HEK293 (cell line): ENCODE results near the gene CALHM3.

ENCODE experiments used
- CTCF ChIA-PET: fragments of 350-600 bp; formaldehyde crosslinking; extraction: SDS; loops from one replicate; lab custom pipeline; 2021; ENCODE audit warnings: antibody characterized with exemption; lab: Yijun Ruan, JAX
- POLR2A ChIA-PET: fragments of 300-600 bp; formaldehyde crosslinking; extraction: SDS; loops from one replicate; lab custom pipeline; 2020; ENCODE audit warnings: antibody characterized with exemption, inconsistent platforms; lab: Yijun Ruan, JAX
- H3K27ac ChIP-seq: fragments of 200-500 bp; sonication (Bioruptor generic); 2 replicates; pipeline ENCODE4 v1.5.1; 2014; ENCODE audit warnings: low read depth, low read length, control low read depth, inconsistent platforms; ENCODE audit errors: extremely low read depth
- H3K36me3 ChIP-seq, 2 experiments: fragments of 200-500 bp in 1 of 2; sonication (Bioruptor generic) in 1 of 2; 1 replicate in 1 of 2; 2 replicates in 1 of 2; pipeline ENCODE4 v1.5.1; 2014 to 2017; ENCODE audit warnings: inconsistent platforms in 2 of 2, low read length in 2 of 2; ENCODE audit not compliant: control insufficient read depth in 2 of 2, insufficient read depth in 1 of 2
- H3K4me1 ChIP-seq: fragments of 200-500 bp; sonication (Bioruptor generic); 2 replicates; pipeline ENCODE4 v1.5.1; 2014; ENCODE audit warnings: mild to moderate bottlenecking, low read length, inconsistent platforms; ENCODE audit not compliant: control insufficient read depth, insufficient read depth
- H3K4me3 ChIP-seq: 2 replicates; pipeline ENCODE4 v1.5.1; 2011; ENCODE audit warnings: low read depth, mild to moderate bottlenecking, control low read depth, low read length, moderate library complexity
- H3K9me3 ChIP-seq: fragments of 200-500 bp; sonication (Bioruptor generic); 2 replicates; pipeline ENCODE4 v1.5.1; 2014; ENCODE audit warnings: low read depth, low read length, inconsistent platforms; ENCODE audit not compliant: control insufficient read depth, insufficient read depth
- ATF2 ChIP-seq: fragments of 450-650 bp; formaldehyde crosslinking; IDR thresholded peaks from 2 replicates; pipeline ENCODE4 v1.5.1; 2016; ENCODE audit warnings: missing biosample characterization, missing genetic modification characterization, low read depth
- EGR2 ChIP-seq: fragments of 450-650 bp; formaldehyde crosslinking; IDR thresholded peaks from 2 replicates; pipeline ENCODE4 v1.5.1; 2016; ENCODE audit warnings: low read depth, missing biosample characterization, missing genetic modification characterization
- GLI4 ChIP-seq: fragments of 450-650 bp; formaldehyde crosslinking; IDR thresholded peaks from 2 replicates; pipeline ENCODE4 v1.5.1; 2016; ENCODE audit warnings: missing biosample characterization, missing genetic modification characterization
- GLIS2 ChIP-seq: fragments of 450-650 bp; formaldehyde crosslinking; IDR thresholded peaks from 2 replicates; pipeline ENCODE4 v1.5.1; 2016; ENCODE audit warnings: missing biosample characterization, missing genetic modification characterization
- RBAK ChIP-seq: fragments of 450-650 bp; formaldehyde crosslinking; IDR thresholded peaks from 2 replicates; pipeline ENCODE4 v1.5.1; 2016; ENCODE audit warnings: missing biosample characterization, missing genetic modification characterization
- ZBTB7A ChIP-seq: fragments of 450-650 bp; formaldehyde crosslinking; IDR thresholded peaks from 2 replicates; pipeline ENCODE4 v1.5.1; 2016; ENCODE audit warnings: low read depth, missing biosample characterization, missing genetic modification characterization
- ZBTB8A ChIP-seq: fragments of 450-650 bp; formaldehyde crosslinking; IDR thresholded peaks from 2 replicates; pipeline ENCODE4 v1.5.1; 2016; ENCODE audit warnings: missing biosample characterization, missing genetic modification characterization
- ZFHX2 ChIP-seq: fragments of 450-650 bp; formaldehyde crosslinking; conservative IDR thresholded peaks from 2 replicates; pipeline ENCODE4 v1.5.1; 2016; ENCODE audit warnings: missing biosample characterization, missing genetic modification characterization
- ZFP3 ChIP-seq: fragments of 450-650 bp; formaldehyde crosslinking; IDR thresholded peaks from 2 replicates; pipeline ENCODE4 v1.5.1; 2016; ENCODE audit warnings: low read depth, missing biosample characterization, missing genetic modification characterization
- ZFP37 ChIP-seq: fragments of 450-650 bp; formaldehyde crosslinking; IDR thresholded peaks from 2 replicates; pipeline ENCODE4 v1.5.1; 2016; ENCODE audit warnings: missing biosample characterization, missing genetic modification characterization
- ZNF18 ChIP-seq: fragments of 450-650 bp; formaldehyde crosslinking; IDR thresholded peaks from 2 replicates; pipeline ENCODE4 v1.5.1; 2016; ENCODE audit warnings: missing biosample characterization, missing genetic modification characterization
- ZNF184 ChIP-seq: fragments of 450-650 bp; IDR thresholded peaks from 2 replicates; pipeline ENCODE4 v1.5.1; 2018; ENCODE audit warnings: missing biosample characterization, mild to moderate bottlenecking, missing genetic modification characterization
- ZNF223 ChIP-seq: fragments of 450-650 bp; formaldehyde crosslinking; IDR thresholded peaks from 2 replicates; pipeline ENCODE4 v1.5.1; 2016; ENCODE audit warnings: missing biosample characterization, missing genetic modification characterization
- ZNF23 ChIP-seq: fragments of 450-650 bp; formaldehyde crosslinking; IDR thresholded peaks from 2 replicates; pipeline ENCODE4 v1.5.1; 2016; ENCODE audit warnings: missing biosample characterization, missing genetic modification characterization, borderline replicate concordance
- ZNF335 ChIP-seq: fragments of 450-650 bp; formaldehyde crosslinking; conservative IDR thresholded peaks from 2 replicates; pipeline ENCODE4 v1.5.1; 2016; ENCODE audit warnings: missing biosample characterization, missing genetic modification characterization
- ZNF354C ChIP-seq: fragments of 450-650 bp; formaldehyde crosslinking; IDR thresholded peaks from 2 replicates; pipeline ENCODE4 v1.5.1; 2016; ENCODE audit warnings: missing biosample characterization, missing genetic modification characterization, low read depth, borderline replicate concordance
- ZNF37A ChIP-seq: fragments of 450-650 bp; IDR thresholded peaks from 2 replicates; pipeline ENCODE4 v1.5.1; 2018; ENCODE audit warnings: missing biosample characterization, missing genetic modification characterization
- ZNF501 ChIP-seq: fragments of 450-650 bp; formaldehyde crosslinking; IDR thresholded peaks from 2 replicates; pipeline ENCODE4 v1.5.1; 2016; ENCODE audit warnings: missing biosample characterization, missing genetic modification characterization
- ZNF555 ChIP-seq: fragments of 450-650 bp; formaldehyde crosslinking; conservative IDR thresholded peaks from 2 replicates; pipeline ENCODE4 v1.5.1; 2017; ENCODE audit warnings: missing biosample characterization, mild to moderate bottlenecking, missing genetic modification characterization, inconsistent platforms
- ZNF560 ChIP-seq: fragments of 450-650 bp; formaldehyde crosslinking; IDR thresholded peaks from 2 replicates; pipeline ENCODE4 v1.5.1; 2017; ENCODE audit warnings: missing biosample characterization, missing genetic modification characterization, borderline replicate concordance
- ZNF629 ChIP-seq: fragments of 450-650 bp; formaldehyde crosslinking; IDR thresholded peaks from 2 replicates; pipeline ENCODE4 v1.5.1; 2017; ENCODE audit warnings: missing biosample characterization, missing genetic modification characterization
- ZNF707 ChIP-seq: fragments of 450-650 bp; formaldehyde crosslinking; IDR thresholded peaks from 2 replicates; pipeline ENCODE4 v1.5.1; 2016; ENCODE audit warnings: missing biosample characterization, missing genetic modification characterization
- ZNF830 ChIP-seq: fragments of 450-650 bp; IDR thresholded peaks from 2 replicates; pipeline ENCODE4 v1.5.0; 2018; ENCODE audit warnings: missing biosample characterization, missing genetic modification characterization, low read depth, mild to moderate bottlenecking, moderate library complexity
- ZNF843 ChIP-seq: fragments of 450-650 bp; formaldehyde crosslinking; IDR thresholded peaks from 2 replicates; pipeline ENCODE4 v1.5.1; 2016; ENCODE audit warnings: missing biosample characterization, missing genetic modification characterization
- ZXDB ChIP-seq: fragments of 450-650 bp; formaldehyde crosslinking; IDR thresholded peaks from 2 replicates; pipeline ENCODE4 v1.5.1; 2016; ENCODE audit warnings: missing biosample characterization, missing genetic modification characterization
- TF ChIP-seq, protein P1 (sequence below): fragments of 450-650 bp; formaldehyde crosslinking; IDR thresholded peaks from 2 replicates; pipeline ENCODE4 v1.5.0; 2017; ENCODE audit warnings: missing biosample characterization, missing genetic modification characterization, borderline replicate concordance
- TF ChIP-seq, protein P2 (sequence below): fragments of 450-650 bp; formaldehyde crosslinking; IDR thresholded peaks from 2 replicates; pipeline ENCODE4 v1.5.1; 2017; ENCODE audit warnings: missing biosample characterization, missing genetic modification characterization
- TF ChIP-seq, protein P3 (sequence below): IDR thresholded peaks from 2 replicates; pipeline ENCODE4 v1.6.1; 2011; ENCODE audit warnings: mild to moderate bottlenecking, low read depth, low read length, borderline replicate concordance

The CALHM3 gene

GRCh38 chr10:103469201-103469600 lies 9.8 kb downstream of the CALHM3 start:
- no peak for TF ChIP-seq ZNF560 (tag by site-specific recombination)
- no peak for TF ChIP-seq ZNF555 (tag by site-specific recombination)
- no peak for TF ChIP-seq ZFHX2
- no peak for TF ChIP-seq ZNF37A (tag by site-specific recombination)
- TF ChIP-seq ZNF354C (tag by site-specific recombination) = no peak
- no peak for TF ChIP-seq RBAK (tag by site-specific recombination)
- TF ChIP-seq, protein P1, sequence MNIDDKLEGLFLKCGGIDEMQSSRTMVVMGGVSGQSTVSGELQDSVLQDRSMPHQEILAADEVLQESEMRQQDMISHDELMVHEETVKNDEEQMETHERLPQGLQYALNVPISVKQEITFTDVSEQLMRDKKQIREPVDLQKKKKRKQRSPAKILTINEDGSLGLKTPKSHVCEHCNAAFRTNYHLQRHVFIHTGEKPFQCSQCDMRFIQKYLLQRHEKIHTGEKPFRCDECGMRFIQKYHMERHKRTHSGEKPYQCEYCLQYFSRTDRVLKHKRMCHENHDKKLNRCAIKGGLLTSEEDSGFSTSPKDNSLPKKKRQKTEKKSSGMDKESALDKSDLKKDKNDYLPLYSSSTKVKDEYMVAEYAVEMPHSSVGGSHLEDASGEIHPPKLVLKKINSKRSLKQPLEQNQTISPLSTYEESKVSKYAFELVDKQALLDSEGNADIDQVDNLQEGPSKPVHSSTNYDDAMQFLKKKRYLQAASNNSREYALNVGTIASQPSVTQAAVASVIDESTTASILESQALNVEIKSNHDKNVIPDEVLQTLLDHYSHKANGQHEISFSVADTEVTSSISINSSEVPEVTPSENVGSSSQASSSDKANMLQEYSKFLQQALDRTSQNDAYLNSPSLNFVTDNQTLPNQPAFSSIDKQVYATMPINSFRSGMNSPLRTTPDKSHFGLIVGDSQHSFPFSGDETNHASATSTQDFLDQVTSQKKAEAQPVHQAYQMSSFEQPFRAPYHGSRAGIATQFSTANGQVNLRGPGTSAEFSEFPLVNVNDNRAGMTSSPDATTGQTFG (tag by site-specific recombination) = no peak
- no peak for TF ChIP-seq GLI4 (tag by site-specific recombination)
- TF ChIP-seq ZNF23 (tag by site-specific recombination) = no peak
- TF ChIP-seq ZNF18 (tag by site-specific recombination) = no peak
- no peak for TF ChIP-seq ZNF830 (tag by site-specific recombination)
- no peak for TF ChIP-seq ZNF843 (tag by site-specific recombination)
- TF ChIP-seq GLIS2 (tag by site-specific recombination) = no peak
- TF ChIP-seq ZBTB7A (tag by site-specific recombination) = no peak
- no peak for TF ChIP-seq ZNF335 (tag by site-specific recombination)
- no peak for TF ChIP-seq ZXDB (tag by site-specific recombination)
- TF ChIP-seq, protein P2, sequence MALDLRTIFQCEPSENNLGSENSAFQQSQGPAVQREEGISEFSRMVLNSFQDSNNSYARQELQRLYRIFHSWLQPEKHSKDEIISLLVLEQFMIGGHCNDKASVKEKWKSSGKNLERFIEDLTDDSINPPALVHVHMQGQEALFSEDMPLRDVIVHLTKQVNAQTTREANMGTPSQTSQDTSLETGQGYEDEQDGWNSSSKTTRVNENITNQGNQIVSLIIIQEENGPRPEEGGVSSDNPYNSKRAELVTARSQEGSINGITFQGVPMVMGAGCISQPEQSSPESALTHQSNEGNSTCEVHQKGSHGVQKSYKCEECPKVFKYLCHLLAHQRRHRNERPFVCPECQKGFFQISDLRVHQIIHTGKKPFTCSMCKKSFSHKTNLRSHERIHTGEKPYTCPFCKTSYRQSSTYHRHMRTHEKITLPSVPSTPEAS (tag by site-specific recombination) = no peak
- no peak for TF ChIP-seq ZNF501 (tag by site-specific recombination)
- TF ChIP-seq ZNF707 (tag by site-specific recombination) = no peak
- H3K4me3 ChIP-seq = no peak overlapping the region
- H3K4me1 ChIP-seq = no peaks in the 10 kb centered on the region
- POLR2A ChIA-PET = no interaction called here
- no peak overlapping the region for H3K27ac ChIP-seq
- no peaks in the 10 kb centered on the region for H3K9me3 ChIP-seq
- CTCF ChIA-PET = interaction anchor here (0.7 to 1.7 kb wide), 2 partner anchors 10 to 124 kb away, joined by 3 read pairs; partner anchors contain the start of gene CALHM3
- H3K36me3 ChIP-seq = no peaks in the 10 kb centered on the region

DNA sequence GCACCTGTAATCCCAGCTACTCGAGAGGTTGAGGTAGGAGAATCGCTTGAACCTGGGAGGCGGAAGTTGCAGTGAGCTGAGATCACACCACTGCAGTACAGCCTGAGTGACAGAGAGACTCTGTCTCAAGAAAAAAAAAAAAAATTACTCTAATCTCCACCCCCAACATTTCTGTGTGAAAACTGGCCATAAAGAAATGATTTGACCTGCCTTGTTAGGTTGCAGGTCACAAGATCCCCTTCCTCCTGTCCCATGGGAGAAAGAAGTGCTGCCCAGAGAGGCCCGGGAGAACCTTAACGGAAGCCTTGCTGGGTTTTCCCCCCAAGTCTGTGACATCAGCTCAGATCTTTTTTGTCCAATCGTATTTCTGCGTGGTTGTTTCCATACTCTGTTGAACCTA lies 11.6 kb downstream of the CALHM3 start:
- Histone ChIP-seq H3K36me3 (no peaks in the 10 kb centered on the region), H3K4me1 (no peaks in the 10 kb centered on the region), H3K9me3 (no peaks in the 10 kb centered on the region), H3K27ac (no peak overlapping the region), H3K4me3 (no peak overlapping the region)
- ChIA-PET CTCF (no interaction called here), POLR2A (no interaction called here)
- TF ChIP-seq ZFP3 (no peak), ZBTB8A (tag by site-specific recombination) (no peak), ZNF629 (tag by site-specific recombination) (no peak), ZFP37 (no peak), ZNF223 (tag by site-specific recombination) (no peak), EGR2 (tag by site-specific recombination) (no peak), ATF2 (no peak), ZNF184 (tag by site-specific recombination) (no peak)
- TF ChIP-seq, protein P3, sequence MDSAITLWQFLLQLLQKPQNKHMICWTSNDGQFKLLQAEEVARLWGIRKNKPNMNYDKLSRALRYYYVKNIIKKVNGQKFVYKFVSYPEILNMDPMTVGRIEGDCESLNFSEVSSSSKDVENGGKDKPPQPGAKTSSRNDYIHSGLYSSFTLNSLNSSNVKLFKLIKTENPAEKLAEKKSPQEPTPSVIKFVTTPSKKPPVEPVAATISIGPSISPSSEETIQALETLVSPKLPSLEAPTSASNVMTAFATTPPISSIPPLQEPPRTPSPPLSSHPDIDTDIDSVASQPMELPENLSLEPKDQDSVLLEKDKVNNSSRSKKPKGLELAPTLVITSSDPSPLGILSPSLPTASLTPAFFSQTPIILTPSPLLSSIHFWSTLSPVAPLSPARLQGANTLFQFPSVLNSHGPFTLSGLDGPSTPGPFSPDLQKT = no peak
